HFFc6 (cell line): Measurements from ENCODE around the gene CNDP2. TPM values are rescaled to one million over a fixed set of nuclear protein-coding genes. Genes with fewer than 3 reads are reported as not detected.
"Not testable (repeated sequence)": the region's sequence is repeated elsewhere in the genome, so short reads cannot be mapped to it uniquely, and the experiment has no call there.

Experiments
- DNase-seq: peaks from one replicate; pipeline ENCODE4 v3.0.0-alpha.2; 2018
- H3K27ac Mint-ChIP-seq: 2 replicates; pipeline ENCODE4 v1.8.0; 2020; ENCODE audit warnings: mild to moderate bottlenecking, mixed read lengths
- H3K27me3 Mint-ChIP-seq: 2 replicates; pipeline ENCODE4 v1.8.0; 2021; ENCODE audit warnings: mild to moderate bottlenecking, moderate library complexity, mixed read lengths; ENCODE audit not compliant: insufficient read depth
- H3K36me3 Mint-ChIP-seq: 2 replicates; pipeline ENCODE4 v1.8.0; 2021; ENCODE audit warnings: low read depth, mixed read lengths
- H3K4me1 Mint-ChIP-seq: 2 replicates; pipeline ENCODE4 v1.8.0; 2020; ENCODE audit warnings: low read depth, mixed read lengths
- H3K4me3 Mint-ChIP-seq: 2 replicates; pipeline ENCODE4 v1.8.0; 2020; ENCODE audit warnings: mild to moderate bottlenecking, moderate library complexity, mixed read lengths
- H3K9me3 Mint-ChIP-seq: 2 replicates; pipeline ENCODE4 v1.8.0; 2020; ENCODE audit warnings: mild to moderate bottlenecking, mixed read lengths
- total RNA-seq, 6 experiments: library from RNA; stranded (reverse); fragmentation: NEBNext Ultra II Directional; extraction: Animal tissue kit (Norgen Biotek cat#: 25700); gene quantifications; 2 replicates in 1 of 6; 3 replicates in 5 of 6; pipeline ENCODE4 v1.2.3, GENCODE V29; 2021
- TF ChIP-seq, protein P1 (sequence below): fragments of 200-600 bp; sonication (generic); IDR thresholded peaks from 2 replicates; pipeline ENCODE4 v1.5.0; 2021; ENCODE audit warnings: antibody characterized with exemption, mild to moderate bottlenecking

The CNDP2 gene
- total RNA-seq, 6 experiments from 2014 or later: 79.7 to 95.4 (median 85.3) TPM

DNA sequence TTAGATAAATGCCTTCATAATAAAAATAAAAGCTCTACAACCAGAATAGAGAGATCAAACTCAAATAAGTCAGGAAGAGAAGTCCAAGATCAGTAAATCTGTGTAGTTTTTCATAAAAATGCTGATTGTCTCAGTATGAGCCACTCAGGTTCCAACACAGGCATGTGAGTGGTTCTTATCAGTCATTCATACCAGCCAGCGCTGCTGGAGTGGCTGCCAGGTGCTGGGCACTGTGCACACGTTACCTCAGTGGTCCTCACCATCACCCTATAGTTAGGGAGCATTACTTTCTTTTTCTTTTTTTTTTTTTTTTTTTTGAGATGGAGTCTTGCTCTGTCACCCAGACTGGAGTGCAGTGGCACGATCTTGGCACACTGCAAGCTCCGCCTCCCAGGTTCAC is 61.9 kb downstream of the CNDP2 start:
- Mint-ChIP-seq H3K9me3 (no peaks in the 10 kb centered on the region), H3K27me3 (peaks cover 64% of the 10 kb centered on the region), H3K36me3 (no peaks in the 10 kb centered on the region), H3K4me1 (no peaks in the 10 kb centered on the region), H3K4me3 (no peak overlapping the region), H3K27ac (no peak overlapping the region)
- no peak for DNase-seq
- TF ChIP-seq, protein P1, sequence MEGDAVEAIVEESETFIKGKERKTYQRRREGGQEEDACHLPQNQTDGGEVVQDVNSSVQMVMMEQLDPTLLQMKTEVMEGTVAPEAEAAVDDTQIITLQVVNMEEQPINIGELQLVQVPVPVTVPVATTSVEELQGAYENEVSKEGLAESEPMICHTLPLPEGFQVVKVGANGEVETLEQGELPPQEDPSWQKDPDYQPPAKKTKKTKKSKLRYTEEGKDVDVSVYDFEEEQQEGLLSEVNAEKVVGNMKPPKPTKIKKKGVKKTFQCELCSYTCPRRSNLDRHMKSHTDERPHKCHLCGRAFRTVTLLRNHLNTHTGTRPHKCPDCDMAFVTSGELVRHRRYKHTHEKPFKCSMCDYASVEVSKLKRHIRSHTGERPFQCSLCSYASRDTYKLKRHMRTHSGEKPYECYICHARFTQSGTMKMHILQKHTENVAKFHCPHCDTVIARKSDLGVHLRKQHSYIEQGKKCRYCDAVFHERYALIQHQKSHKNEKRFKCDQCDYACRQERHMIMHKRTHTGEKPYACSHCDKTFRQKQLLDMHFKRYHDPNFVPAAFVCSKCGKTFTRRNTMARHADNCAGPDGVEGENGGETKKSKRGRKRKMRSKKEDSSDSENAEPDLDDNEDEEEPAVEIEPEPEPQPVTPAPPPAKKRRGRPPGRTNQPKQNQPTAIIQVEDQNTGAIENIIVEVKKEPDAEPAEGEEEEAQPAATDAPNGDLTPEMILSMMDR: no peak

GRCh38 chr18:74562131-74562730 is 66.1 kb downstream of the CNDP2 start:
- DNase-seq: no peak
- H3K9me3 Mint-ChIP-seq: peaks cover 15% of the 10 kb centered on the region
- TF ChIP-seq, protein P1: no peak
- H3K4me3 Mint-ChIP-seq: no peak overlapping the region
- peaks cover 58% of the 10 kb centered on the region for H3K27me3 Mint-ChIP-seq
- H3K27ac Mint-ChIP-seq: no peak overlapping the region
- H3K36me3 Mint-ChIP-seq: peaks cover 6% of the 10 kb centered on the region
- H3K4me1 Mint-ChIP-seq: no peaks in the 10 kb centered on the region

GRCh38 chr18:74562775-74563174 is 66.6 kb downstream of the CNDP2 start:
- Mint-ChIP-seq H3K27me3 (peaks cover 54% of the 10 kb centered on the region), H3K36me3 (peaks cover 6% of the 10 kb centered on the region), H3K4me3 (no peak overlapping the region), H3K4me1 (no peaks in the 10 kb centered on the region), H3K9me3 (peaks cover 15% of the 10 kb centered on the region), H3K27ac (no peak overlapping the region)
- no peak for DNase-seq
- TF ChIP-seq, protein P1: no peak

- Mint-ChIP-seq H3K9me3 (peaks cover 15% of the 10 kb centered on the region), H3K27me3 (peaks cover 49% of the 10 kb centered on the region), H3K4me1 (no peaks in the 10 kb centered on the region), H3K36me3 (peaks cover 6% of the 10 kb centered on the region), H3K4me3 (no peak overlapping the region), H3K27ac (no peak overlapping the region)
- TF ChIP-seq, protein P1: no peak
- no peak for DNase-seq
Measured at GRCh38 chr18:74563999-74564398, 67.8 kb downstream of the CNDP2 start.

- Mint-ChIP-seq H3K27me3 (peaks cover 42% of the 10 kb centered on the region), H3K9me3 (peaks cover 15% of the 10 kb centered on the region)
- not testable (repeated sequence) for H3K27ac Mint-ChIP-seq, H3K4me3 Mint-ChIP-seq, H3K36me3 Mint-ChIP-seq, DNase-seq, H3K4me1 Mint-ChIP-seq
Measured at GRCh38 chr18:74565164-74565563, 69.0 kb downstream of the CNDP2 start.

DNA sequence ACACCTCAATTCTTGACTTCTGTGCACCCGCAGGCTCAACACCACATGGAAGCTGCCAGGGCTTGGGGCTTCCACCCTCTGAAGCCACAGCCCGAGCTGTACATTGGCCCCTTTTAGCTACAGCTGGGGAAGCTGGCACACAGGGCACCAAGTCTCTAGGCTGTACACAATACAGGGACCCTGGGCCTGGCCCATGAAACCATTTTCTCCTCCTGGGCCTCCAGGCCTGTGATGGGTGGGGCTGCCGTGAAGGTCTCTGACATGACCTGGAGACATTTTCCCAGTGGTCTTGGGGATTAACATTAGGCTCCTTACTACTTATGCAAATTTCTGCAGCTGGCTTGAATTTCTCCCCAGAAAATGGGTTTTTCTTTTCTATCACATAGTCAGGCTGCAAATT is 69.8 kb downstream of the CNDP2 start:
- H3K4me3 Mint-ChIP-seq, DNase-seq, H3K36me3 Mint-ChIP-seq, H3K4me1 Mint-ChIP-seq, H3K27ac Mint-ChIP-seq: not testable (repeated sequence)
- peaks cover 42% of the 10 kb centered on the region for H3K27me3 Mint-ChIP-seq
- H3K9me3 Mint-ChIP-seq: peaks cover 15% of the 10 kb centered on the region

GRCh38 chr18:74567822-74568221 is 71.7 kb downstream of the CNDP2 start:
- no peak overlapping the region for H3K27ac Mint-ChIP-seq

More at GRCh38 chr18:74567822-74568221, 71.7 kb downstream of the CNDP2 start:
- Mint-ChIP-seq H3K9me3 (peaks cover 15% of the 10 kb centered on the region), H3K27me3 (peaks cover 32% of the 10 kb centered on the region), H3K4me1 (no peaks in the 10 kb centered on the region), H3K36me3 (peaks cover 6% of the 10 kb centered on the region), H3K4me3 (no peak overlapping the region)
- TF ChIP-seq, protein P1: no peak
- DNase-seq: no peak
